NCI-H1092 (cell line): Measurements from ENCODE around the gene RXYLT1.
A peak's percentile ranks its signal among the peaks of the same experiment; 100 is the strongest.
"Not testable (repeated sequence)": the region's sequence is repeated elsewhere in the genome, so short reads cannot be mapped to it uniquely, and the experiment has no call there.

Experiments used
- DNase-seq: peaks from one replicate; lab custom pipeline; 2025; lab: John Stamatoyannopoulos, UW

The RXYLT1 gene

GRCh38 chr12:63779498-63780481 is at the start of gene RXYLT1:
RXYLT1 (plus strand) TSS chr12:63779909; CDS start chr12:63779961, 52 bp downstream.
- peak; percentile 64 for DNase-seq

- DNase-seq: not testable (repeated sequence)
Measured at GRCh38 chr12:63732779-63733178, 46.9 kb upstream of the RXYLT1 start.

- DNase-seq: not testable (repeated sequence)
Measured at GRCh38 chr12:63733585-63733984, 46.1 kb upstream of the RXYLT1 start.

- DNase-seq: not testable (repeated sequence)
Measured at GRCh38 chr12:63740551-63740950, 39.2 kb upstream of the RXYLT1 start.

GRCh38 chr12:63741431-63741830 is 38.3 kb upstream of the RXYLT1 start:
- DNase-seq: not testable (repeated sequence)

- DNase-seq: not testable (repeated sequence)
Measured at GRCh38 chr12:63744110-63744509, 35.6 kb upstream of the RXYLT1 start.

GRCh38 chr12:63746470-63746869 is 33.2 kb upstream of the RXYLT1 start:
- DNase-seq: not testable (repeated sequence)

GRCh38 chr12:63747136-63747535 is 32.6 kb upstream of the RXYLT1 start:
- not testable (repeated sequence) for DNase-seq

- no peak for DNase-seq
Measured at GRCh38 chr12:63747553-63747952, 32.2 kb upstream of the RXYLT1 start.

- no peak for DNase-seq
Measured at GRCh38 chr12:63752283-63752682, 27.4 kb upstream of the RXYLT1 start.

- DNase-seq: no peak
Measured at GRCh38 chr12:63752841-63753240, 26.9 kb upstream of the RXYLT1 start.

GRCh38 chr12:63753743-63754142 is 26.0 kb upstream of the RXYLT1 start:
- no peak for DNase-seq

- DNase-seq: no peak
Measured at GRCh38 chr12:63764481-63764880, 15.2 kb upstream of the RXYLT1 start.

- no peak for DNase-seq
Measured at GRCh38 chr12:63766498-63766897, 13.2 kb upstream of the RXYLT1 start.

GRCh38 chr12:63770375-63770774 is 9.3 kb upstream of the RXYLT1 start:
- no peak for DNase-seq

GRCh38 chr12:63777340-63777739 is 2.4 kb upstream of the RXYLT1 start:
- DNase-seq: no peak

GRCh38 chr12:63782466-63782865 is 2.8 kb downstream of the RXYLT1 start:
- no peak for DNase-seq

GRCh38 chr12:63787306-63787705 is 7.6 kb downstream of the RXYLT1 start:
- DNase-seq: no peak

- DNase-seq: no peak
Measured at GRCh38 chr12:63790608-63790945, 10.9 kb downstream of the RXYLT1 start.

- DNase-seq: peak; percentile 86
Measured at GRCh38 chr12:63792338-63792737, 12.6 kb downstream of the RXYLT1 start.

- no peak for DNase-seq
Measured at GRCh38 chr12:63795032-63795687, 15.5 kb downstream of the RXYLT1 start.

GRCh38 chr12:63795944-63796343 is 16.2 kb downstream of the RXYLT1 start:
- DNase-seq: no peak

- peak; percentile 36 for DNase-seq
Measured at GRCh38 chr12:63802012-63802608, 22.4 kb downstream of the RXYLT1 start.
